ENCODE measurements around the gene SNX13. TPM values are rescaled to one million over a fixed set of nuclear protein-coding genes. Genes with fewer than 3 reads are reported as not detected.

SNX13 gene
- total RNA-seq, 2 experiments from 2014 or later = 20.7 to 24.1 TPM

DNA sequence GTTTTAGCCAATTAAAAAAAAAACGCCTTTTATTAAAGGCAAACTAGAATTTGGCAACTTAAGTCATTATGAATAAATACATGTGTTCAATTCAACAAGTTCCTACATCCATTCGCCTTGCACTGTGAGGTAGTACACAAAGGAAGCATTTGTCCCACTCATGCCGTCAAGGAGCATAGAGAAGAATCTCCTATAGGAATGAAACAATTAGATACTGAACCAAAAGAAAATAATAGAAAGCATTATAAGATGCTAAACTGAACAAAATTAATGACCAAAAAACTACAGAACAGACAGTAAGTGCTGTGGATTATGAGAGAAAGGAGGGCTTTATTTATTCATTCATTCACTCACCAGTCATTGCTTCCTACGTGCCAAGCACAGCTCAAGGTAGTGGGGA is 42.2 kb downstream of the SNX13 start:
- peaks cover 10% of the 10 kb centered on the region for H3K4me1 Mint-ChIP-seq (ENCODE audit: low read depth)
- DNase-seq (no peak), ATAC-seq (no peak)
- no peaks in the 10 kb centered on the region for H3K9me3 Mint-ChIP-seq
- no peak overlapping the region for H3K27ac Mint-ChIP-seq
- CTCF ChIA-PET = no interaction called here
- H3K4me3 Mint-ChIP-seq = no peak overlapping the region
- POLR2A ChIA-PET = no interaction called here
- H3K36me3 Mint-ChIP-seq (ENCODE audit: low read depth) = peaks cover under 1% of the 10 kb centered on the region
- H3K27me3 Mint-ChIP-seq = no peaks in the 10 kb centered on the region
- intact Hi-C loops (cut with micrococcal nuclease) = no loop called here
- TF ChIP-seq CTCF (IDR thresholded peaks at IDR 0.05) = no peak

DNA sequence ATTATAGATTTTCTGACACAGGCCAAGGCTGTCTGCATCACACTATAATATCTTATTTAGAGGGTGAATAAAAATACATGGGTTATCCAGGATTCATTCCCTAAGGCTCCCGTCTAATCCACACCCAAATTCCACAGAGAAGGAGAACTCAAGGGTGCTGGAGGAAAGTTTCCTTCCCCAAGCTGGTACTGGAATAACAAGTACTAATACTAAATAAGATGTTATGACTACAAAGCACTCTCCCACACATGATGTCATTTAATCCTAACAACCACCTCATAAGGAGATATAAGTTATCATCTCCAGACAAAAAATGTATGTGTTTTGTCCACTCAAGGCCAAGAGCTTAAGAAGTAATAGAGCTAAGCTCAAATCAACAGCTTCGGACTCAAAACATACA is 53.0 kb downstream of the SNX13 start:
- TF ChIP-seq CTCF (IDR thresholded peaks at IDR 0.05) = no peak
- POLR2A ChIA-PET = no interaction called here
- Mint-ChIP-seq H3K4me3 (no peak overlapping the region), H3K27me3 (no peaks in the 10 kb centered on the region), H3K4me1 (ENCODE audit: low read depth) (peaks cover 3% of the 10 kb centered on the region), H3K9me3 (no peaks in the 10 kb centered on the region), H3K36me3 (ENCODE audit: low read depth) (peaks cover 43% of the 10 kb centered on the region), H3K27ac (no peak overlapping the region)
- CTCF ChIA-PET = no interaction called here
- intact Hi-C loops (cut with micrococcal nuclease) = no loop called here
- ATAC-seq = no peak
- no peak for DNase-seq

GRCh38 chr7:17882685-17883084 is 57.6 kb downstream of the SNX13 start:
- ATAC-seq = no peak
- no peak overlapping the region for H3K27ac Mint-ChIP-seq
- H3K4me1 Mint-ChIP-seq (ENCODE audit: low read depth) = no peaks in the 10 kb centered on the region
- CTCF ChIA-PET = no interaction called here
- H3K9me3 Mint-ChIP-seq = no peaks in the 10 kb centered on the region
- H3K36me3 Mint-ChIP-seq (ENCODE audit: low read depth) = peaks cover 34% of the 10 kb centered on the region
- DNase-seq = no peak
- POLR2A ChIA-PET = no interaction called here
- no peaks in the 10 kb centered on the region for H3K27me3 Mint-ChIP-seq
- intact Hi-C loops (cut with micrococcal nuclease) = no loop called here
- H3K4me3 Mint-ChIP-seq = no peak overlapping the region
- TF ChIP-seq CTCF (IDR thresholded peaks at IDR 0.05) = no peak

GRCh38 chr7:17879075-17879661 is 61.1 kb downstream of the SNX13 start:
- ATAC-seq (no peak), DNase-seq (no peak)
- Mint-ChIP-seq H3K4me3 (no peak overlapping the region), H3K9me3 (no peaks in the 10 kb centered on the region), H3K27ac (no peak overlapping the region), H3K4me1 (ENCODE audit: low read depth) (no peaks in the 10 kb centered on the region), H3K27me3 (no peaks in the 10 kb centered on the region), H3K36me3 (ENCODE audit: low read depth) (peaks cover 28% of the 10 kb centered on the region)
- intact Hi-C loops (cut with micrococcal nuclease) = no loop called here
- ChIA-PET CTCF (no interaction called here), POLR2A (no interaction called here)
- no peak for TF ChIP-seq CTCF (IDR thresholded peaks at IDR 0.05)

DNA sequence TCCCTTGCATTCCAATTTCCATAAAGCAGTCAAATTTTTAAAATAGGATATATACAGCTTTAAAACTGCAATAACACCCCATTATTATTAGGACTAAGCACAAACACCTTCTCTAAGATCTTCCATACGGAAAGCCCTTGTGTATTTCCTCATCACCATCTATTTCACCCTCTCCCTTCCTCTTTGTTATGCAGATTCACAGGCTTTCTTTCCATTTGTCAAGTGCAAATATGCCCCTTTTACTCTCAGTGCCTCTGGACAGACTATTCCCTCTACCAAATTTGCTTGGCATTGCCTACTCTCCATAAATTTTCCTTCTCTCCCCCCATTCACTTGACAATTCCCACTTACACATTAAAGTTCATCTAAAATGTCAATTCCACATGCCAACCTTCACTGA is 61.7 kb downstream of the SNX13 start:
- ATAC-seq (no peak), DNase-seq (no peak)
- Mint-ChIP-seq H3K27ac (no peak overlapping the region), H3K9me3 (no peaks in the 10 kb centered on the region), H3K27me3 (no peaks in the 10 kb centered on the region), H3K4me1 (ENCODE audit: low read depth) (no peaks in the 10 kb centered on the region), H3K4me3 (no peak overlapping the region), H3K36me3 (ENCODE audit: low read depth) (peaks cover 29% of the 10 kb centered on the region)
- intact Hi-C loops (cut with micrococcal nuclease) = no loop called here
- ChIA-PET POLR2A (no interaction called here), CTCF (no interaction called here)
- no peak for TF ChIP-seq CTCF (IDR thresholded peaks at IDR 0.05)

Measured in activated CD8-positive, alpha-beta T cell treated with anti-CD3 and anti-CD28 coated beads for 36 hours (primary cell).